Activated T-helper 9 cell treated with anti-CD3 and anti-CD28 coated beads, Interleukin-2, amount 50 U/mL, for 16 hours (primary cell): Measurements from ENCODE around the gene CLEC11A.
"Not testable (repeated sequence)": the region's sequence is repeated elsewhere in the genome, so short reads cannot be mapped to it uniquely, and the experiment has no call there.

ENCODE experiments used
- DNase-seq: peaks from one replicate; pipeline ENCODE4 v3.0.0-alpha.2; 2020; ENCODE audit warnings: low read depth

CLEC11A gene

DNA sequence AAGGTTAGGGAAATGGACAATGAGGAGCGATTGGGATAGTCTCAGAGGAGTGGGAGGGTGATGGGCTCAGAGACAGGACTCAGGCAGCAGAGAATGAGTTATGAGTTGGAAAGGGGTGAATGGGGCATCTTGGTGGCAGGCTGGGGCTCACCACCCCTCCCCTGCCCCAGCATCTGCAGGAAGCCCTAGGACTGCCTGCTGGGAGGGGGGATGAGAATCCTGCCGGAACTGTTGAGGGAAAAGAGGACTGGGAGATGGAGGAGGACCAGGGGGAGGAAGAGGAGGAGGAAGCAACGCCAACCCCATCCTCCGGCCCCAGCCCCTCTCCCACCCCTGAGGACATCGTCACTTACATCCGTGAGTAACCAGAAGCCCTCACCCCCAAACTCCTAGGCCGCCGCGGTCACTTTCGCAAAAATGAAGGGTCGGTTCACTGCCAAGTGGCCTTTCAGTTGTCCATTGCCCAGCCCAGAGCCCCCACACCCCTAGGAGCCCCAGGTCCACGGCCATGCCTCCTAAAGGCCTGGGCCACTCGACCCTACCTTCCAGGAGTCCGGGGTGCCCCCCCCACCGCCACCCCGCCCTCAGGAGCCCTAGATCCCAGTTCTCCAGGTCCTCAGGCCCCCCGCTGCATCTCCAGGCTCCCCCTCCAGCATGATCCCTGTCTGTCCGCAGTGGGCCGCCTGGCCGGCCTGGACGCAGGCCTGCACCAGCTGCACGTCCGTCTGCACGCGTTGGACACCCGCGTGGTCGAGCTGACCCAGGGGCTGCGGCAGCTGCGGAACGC lies 764 bp downstream of the CLEC11A start:
- DNase-seq: no peak

DNA sequence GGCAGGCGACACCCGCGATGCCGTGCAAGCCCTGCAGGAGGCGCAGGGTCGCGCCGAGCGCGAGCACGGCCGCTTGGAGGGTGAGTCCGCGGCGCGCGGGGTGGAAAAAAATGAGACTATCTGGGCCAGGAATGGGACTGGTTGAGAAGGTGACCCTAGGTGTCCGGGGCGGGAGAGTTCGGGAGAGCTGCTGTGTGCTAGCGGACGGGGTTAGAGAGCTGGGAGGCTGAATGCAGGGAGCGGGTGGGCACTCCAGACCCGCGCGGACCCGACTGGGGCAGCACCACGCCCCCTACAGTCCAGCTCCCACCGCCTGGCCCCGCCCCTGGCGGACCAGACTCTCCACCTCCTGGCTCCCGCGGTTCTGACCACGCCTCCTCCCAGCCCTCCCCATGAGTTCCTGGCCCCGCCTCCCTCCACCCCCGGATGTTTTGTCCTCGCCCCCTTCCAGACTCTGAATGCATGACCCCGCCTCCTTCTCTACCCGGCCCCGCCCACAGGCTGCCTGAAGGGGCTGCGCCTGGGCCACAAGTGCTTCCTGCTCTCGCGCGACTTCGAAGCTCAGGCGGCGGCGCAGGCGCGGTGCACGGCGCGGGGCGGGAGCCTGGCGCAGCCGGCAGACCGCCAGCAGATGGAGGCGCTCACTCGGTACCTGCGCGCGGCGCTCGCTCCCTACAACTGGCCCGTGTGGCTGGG lies 1.5 kb downstream of the CLEC11A start:
- peak; percentile 65 for DNase-seq

DNA sequence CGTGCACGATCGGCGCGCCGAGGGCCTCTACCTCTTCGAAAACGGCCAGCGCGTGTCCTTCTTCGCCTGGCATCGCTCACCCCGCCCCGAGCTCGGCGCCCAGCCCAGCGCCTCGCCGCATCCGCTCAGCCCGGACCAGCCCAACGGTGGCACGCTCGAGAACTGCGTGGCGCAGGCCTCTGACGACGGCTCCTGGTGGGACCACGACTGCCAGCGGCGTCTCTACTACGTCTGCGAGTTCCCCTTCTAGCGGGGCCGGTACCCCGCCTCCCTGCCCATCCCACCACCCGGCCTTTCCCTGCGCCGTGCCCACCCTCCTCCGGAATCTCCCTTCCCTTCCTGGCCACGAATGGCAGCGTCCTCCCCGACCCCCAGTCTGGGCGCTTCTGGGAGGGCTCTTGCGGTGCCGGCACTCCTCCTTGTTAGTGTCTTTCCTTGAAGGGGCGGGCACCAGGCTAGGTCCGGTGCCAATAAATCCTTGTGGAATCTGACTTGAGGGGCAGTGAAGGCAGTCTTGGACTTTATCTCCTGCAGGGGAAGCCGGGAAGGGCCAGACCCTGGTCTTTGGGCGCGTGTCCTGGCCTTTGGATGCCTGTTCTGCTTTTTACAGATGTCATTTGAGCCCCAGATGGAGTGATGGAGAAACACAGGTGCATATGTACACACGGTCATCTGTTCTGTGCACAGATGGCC lies 2.2 kb downstream of the CLEC11A start:
- no peak for DNase-seq

DNA sequence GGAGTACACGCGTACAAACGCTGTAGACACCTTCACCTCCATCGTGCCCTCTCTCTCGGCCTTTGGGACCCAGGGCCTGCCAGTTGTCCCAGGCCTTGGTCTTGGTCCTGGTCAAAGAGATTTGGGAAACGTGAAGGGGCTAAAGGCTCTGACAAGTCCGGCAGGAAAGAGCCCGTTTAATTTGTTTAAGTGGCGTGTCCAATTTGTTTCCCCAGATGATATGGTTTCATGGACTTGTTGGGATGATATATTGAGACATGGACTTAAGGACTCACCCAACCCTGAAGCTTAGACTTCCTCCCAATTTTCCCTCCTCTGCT lies 2.7 kb downstream of the CLEC11A start:
- no peak for DNase-seq

DNA sequence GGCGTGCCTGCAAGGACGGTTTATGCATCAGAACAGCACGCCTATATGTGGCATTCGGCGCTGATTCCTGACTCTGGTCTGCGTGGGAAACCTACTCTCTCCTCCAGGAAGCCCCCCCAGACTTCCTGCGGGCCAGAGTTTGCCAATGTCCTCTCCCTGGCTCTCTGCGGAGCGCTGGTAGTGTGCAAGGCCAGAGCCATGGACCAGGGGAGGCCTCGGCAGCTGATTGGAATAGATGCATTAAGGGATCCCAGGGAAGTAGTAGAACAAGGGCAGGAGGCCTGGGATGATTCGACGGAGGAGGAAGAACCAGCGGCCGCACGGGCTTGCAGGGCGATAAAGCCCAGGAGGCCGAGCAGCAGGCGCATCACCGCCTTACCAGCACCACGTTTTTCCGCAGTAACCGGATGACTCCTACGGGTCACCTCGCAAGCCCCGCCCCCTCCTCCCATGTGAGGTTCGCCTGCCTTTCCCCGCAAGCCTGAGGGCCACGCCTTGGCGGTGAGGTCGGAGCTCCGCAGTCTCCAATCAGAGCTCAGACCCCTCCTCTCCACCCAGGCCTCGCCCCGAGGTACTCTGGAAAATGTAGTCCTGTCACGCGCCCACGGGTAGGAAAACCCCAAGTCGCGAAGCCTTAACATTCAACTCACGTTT lies 5.0 kb downstream of the CLEC11A start:
- no peak for DNase-seq

DNA sequence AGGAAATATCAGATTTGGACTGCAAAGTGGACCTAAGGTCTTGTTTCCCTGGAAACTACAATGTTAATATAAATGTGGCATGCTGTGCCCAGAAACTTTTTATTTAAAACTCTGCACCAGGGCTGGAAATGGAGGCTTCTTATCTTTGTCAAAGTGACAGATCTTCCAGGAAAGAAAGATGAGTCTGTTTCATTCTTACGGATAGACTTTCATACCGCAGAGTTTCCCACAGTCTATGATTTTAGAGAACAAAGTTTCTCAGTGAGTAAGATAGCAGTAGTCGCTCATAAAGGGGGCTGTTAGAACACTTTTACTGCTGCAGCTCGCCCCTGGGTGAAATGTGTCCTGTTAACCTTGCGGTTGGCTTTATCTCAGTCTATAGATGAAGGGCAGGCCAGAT lies 6.7 kb downstream of the CLEC11A start:
- no peak for DNase-seq

DNA sequence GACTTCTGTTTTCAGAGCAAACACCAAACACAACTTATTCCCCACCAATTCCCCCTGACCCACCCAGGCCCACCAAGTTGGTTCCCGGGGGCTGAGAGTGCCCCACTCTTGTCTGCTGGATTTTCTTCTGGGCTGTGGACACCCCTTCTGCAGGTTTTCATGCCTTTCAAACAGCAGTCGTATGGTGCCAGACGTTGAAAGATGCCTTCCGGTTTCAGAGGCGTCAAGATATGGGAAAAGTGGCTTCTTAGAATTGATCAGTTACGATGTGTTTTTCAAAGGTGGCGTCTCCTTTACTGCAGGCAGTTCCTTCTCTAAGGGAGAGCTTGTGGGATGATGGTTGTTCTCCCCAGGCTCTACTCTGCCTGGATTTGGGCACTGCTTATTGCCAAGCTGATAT lies 12.7 kb downstream of the CLEC11A start:
- DNase-seq: no peak

DNA sequence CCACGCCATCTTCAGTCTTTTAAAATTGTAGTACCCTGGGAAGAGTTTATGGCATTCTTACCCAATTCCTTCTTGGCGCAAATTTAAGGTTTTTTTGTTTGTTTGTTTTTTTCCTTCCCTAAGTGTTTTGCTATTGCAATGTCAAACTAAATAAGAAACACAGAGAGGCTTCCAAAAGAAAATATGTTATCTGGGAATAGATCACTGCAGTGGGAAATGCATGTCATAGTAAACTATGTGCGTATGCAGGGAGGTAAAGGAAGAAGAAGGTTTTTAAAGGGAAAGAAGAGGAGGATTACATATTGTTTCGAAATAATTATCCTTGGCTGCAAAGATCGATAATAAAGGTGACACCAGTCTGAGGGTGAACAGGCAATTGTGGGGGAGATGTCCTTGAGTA lies 13.2 kb downstream of the CLEC11A start:
- no peak for DNase-seq

DNA sequence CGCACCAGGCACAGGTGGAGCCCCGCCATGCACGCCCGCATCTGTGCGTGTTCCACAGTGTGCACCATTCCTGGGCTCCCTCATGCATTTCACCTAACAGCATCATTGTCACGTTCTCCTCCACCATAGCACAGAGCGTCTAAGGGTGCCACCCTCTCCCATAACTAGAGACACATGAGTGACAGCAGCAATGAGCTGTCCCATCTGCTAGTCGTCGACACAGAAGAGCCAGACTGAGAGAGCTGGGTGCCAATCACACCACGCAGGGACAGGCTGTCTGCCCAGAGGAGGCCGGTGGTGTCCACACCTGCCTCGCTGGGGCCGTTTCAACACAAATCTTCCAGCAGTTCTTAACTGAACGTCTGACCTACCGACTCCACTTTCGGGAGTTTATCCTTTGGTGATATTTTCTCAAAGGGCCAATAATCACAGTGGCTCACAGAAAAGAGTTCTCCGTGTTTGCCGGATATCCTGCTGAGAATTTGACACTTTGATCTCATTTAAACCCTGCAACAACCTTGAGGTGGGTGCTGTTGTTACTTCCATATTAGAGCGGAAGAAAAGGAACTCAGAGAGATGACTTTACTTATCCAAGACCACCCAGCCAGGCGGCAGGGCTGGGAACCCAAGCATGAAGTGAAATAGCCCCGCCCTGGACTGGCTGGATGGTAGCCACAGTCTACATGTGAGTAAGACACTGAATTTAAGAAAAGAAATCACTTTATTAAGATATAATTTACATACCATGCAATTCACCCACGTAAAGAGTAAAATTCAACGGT lies 16.2 kb downstream of the CLEC11A start:
- no peak for DNase-seq

DNA sequence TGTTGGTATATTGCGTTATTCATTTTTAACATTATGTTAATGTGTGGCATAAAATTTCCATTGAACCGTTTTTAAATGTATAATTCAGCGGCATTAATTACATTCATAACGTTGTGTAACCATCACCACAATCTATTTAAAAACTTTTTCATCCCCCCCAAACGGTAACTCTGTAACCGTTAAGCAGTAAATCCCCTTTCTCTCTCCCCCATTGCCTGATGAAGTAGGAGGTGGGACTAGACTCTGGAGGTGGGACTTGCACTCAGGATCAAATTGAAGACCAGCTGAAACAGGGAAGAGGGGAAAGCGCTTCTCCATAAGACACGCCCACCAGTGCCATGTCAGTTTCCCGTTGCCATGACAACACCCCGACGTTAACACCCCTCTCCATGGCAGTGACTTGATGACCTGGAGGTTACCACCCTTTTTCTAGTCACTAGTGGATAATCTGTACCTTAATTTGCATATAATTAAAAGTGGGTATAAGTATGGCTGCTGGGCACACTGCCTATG lies 16.8 kb downstream of the CLEC11A start:
- no peak for DNase-seq

DNA sequence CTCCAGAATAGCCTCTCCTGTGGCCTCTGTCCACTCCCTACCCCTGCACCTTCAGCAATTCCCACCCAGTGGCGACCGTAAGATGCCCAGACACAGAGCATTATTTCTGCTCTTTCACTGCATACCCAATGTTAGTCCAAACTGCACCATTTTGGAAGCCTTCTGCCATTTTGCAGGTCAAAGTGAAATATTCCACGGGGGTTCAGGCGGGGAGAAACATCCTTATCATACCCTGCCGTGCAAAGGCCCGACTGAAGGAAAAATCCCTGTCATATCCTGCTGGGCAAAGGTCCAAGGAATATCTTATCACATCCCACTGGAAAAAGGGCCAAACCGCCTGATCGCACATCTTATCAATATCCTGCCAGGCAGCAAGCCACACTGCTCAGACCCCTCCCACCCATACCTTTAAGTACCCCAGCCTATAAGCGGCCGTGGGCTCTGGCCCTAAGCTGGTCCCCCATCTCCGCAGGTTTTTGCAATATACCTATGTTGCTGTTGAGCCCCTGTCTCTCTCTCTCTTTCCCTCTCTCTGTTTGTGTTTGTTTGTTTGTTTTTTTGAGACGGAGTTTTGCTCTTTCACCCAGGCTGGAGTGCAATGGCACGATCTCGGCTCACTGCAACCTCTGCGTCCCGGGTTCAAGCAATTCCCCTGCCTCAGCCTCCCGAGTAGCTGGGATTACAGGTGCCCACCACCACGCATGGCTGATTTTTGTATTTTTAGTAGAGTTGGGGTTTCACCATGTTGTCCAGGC lies 18.2 kb downstream of the CLEC11A start:
- DNase-seq: no peak

DNA sequence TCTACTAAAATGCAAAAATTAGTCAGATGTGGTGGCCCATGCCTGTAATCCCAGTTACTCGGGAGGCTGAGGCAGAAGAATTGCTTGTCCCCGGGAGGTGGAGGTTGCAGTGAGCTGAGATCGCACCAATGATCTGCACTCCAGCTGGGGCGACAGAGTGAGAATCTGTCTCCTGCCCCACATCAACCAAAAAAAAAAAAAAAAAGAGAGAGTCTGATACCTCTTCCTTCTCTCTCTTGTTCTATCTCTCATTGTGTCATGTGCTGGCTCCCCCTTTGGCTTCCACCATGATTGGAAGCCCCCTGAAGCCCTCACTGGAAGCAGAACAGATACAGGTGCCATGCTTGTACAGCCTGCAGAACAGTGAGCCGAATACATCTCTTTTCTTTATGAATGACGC lies 20.4 kb downstream of the CLEC11A start:
- DNase-seq: no peak

DNA sequence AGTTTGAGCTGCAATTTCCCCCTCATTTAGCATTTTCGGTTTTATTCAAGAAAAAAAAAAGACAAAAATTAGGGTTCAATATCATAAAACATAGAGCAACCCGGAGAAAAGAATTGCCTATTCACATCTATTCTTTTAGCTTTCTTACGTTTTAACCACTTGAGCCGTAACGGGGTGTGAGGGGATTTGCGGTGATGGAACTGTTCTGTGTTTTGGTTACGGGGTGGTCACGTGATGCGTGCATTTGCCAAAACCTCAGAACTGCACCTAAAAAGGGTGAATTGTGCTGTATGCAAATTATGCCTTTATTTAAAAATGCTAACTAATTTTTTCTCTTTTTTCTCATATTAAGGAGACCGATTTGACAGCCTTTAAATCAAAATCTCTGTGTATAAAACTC lies 22.1 kb downstream of the CLEC11A start:
- DNase-seq: no peak

DNA sequence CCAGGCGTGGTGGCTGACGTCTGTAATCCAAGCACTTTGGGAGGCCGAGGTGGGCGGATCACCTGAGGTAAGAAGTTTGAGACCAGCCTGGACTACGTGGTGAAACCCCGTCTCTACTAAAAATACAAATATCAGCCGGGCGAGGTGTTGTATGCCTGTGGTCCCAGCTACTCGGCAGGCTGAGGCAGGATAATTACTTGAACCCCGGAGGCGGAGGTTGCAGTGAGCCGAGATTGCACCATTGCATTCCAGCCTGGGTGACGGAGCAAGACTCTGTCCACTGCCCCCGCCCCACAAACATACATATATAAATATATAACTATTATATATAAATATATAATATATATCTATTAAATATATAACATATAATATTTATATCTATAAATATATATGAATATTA lies 24.0 kb downstream of the CLEC11A start:
- not testable (repeated sequence) for DNase-seq

DNA sequence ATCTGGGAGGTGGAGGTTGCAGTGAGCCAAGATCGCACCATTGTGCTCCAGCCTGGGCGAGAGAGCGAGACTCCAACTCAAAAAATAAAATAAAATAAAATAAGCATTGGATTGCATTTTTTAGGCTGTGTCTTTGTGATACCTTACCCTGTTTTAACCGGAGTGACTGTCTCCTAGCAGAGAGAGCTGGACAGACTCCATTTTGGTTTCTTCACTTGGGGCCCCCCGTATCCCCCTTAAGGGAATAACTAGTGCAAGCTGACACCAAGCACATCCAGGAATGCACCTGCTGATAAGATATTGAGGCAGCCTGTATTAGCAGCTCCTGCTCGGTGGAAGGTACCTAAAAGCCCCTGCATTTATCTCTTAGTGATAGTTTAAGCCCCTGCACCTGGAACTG lies 26.3 kb downstream of the CLEC11A start:
- DNase-seq: no peak

DNA sequence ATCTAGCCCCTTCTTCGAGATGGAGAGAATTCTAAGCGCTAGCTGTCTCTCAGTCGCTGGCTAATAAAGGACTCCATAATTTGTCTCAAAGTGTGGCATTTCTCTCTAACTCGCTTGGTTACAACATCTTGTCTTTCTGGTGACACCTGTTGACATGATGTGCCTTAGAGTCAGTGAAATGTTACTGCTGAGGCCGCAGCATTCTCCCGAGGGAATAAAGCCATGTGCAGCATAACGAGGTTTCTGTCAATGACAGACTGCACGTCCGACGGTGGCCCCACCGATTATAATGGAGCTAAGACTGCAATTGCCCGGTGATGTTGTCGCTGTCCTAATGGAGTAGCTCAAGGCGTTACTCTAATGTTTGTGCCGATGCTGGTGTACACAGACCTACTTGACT lies 26.8 kb downstream of the CLEC11A start:
- DNase-seq: no peak

DNA sequence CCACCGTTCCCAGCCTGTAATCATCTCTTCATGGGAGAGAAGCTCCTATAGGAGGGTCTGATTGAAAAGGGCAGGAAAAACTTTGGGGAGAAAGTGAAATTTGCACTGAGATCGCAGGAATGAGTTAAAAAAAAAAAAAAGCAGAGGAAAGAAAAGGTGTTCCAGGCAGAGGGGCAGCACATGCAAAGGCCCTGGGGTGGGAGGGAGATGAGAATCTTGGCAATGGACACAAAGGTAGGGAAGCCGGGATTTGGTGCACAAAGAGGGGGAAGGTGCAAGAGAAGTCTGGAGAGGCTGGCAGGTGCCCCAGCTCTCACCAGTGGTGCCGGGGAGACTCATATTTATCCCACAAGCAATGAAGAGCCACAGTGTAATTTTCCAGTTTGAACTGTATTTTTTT lies 30.7 kb downstream of the CLEC11A start:
- DNase-seq: no peak

DNA sequence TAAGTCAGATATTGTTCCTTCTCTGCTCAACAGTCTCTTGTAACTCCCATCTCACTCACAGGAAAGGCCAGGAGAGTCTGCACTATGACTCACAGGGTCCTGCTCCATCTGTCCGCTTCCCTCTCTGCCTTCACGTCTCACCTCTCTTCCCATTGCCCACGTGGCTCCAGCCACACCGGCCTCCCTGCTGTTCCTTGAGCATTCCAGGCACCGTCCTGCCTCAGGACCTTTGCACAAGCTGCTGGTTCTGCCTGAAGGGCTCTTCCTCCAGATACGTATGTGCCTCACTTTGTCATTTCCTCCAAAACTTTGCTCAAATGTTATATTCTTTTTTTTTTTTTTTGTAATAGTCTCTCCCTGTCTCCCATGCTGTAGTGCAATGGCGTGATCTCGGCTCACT lies 33.1 kb downstream of the CLEC11A start:
- DNase-seq: not testable (repeated sequence)

DNA sequence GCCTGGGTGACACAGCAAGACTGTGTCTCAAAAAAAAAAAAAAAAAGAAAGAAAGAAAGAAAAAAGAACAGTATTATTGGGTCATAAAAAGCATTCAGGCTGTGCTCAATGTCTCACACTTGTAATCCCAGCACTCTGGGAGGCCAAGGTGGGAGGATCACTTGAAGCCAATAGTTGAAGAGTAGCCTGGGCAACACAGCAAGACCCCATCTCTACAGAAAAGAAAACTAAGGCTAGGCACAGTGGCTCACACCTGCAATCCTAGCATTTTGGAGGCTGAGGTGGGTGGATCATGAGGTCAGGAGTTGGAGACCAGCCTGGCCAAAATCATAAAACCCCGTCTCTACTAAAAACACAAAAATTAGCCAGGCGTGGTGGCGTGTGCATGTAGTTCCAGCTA lies 34.5 kb downstream of the CLEC11A start:
- DNase-seq: not testable (repeated sequence)

DNA sequence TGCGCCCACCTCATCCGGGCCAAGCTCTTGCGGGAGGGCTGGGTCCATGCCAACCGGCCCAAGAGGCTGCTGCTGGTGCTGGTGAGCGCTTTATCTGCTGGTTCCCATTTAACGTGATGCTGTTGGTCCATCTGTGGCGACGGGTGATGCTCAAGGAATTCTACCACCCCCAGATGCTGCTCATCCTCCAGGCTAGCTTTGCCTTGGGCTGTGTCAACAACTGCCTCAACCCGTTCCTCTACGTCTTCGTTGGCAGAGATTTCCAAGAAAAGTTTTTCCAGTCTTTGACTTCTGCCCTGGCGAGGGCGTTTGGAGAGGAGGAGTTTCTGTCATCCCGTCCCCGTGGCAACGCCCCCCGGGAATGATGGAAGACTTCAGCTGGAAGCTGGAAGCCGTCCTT lies 35.9 kb downstream of the CLEC11A start:
- DNase-seq: not testable (repeated sequence)

DNA sequence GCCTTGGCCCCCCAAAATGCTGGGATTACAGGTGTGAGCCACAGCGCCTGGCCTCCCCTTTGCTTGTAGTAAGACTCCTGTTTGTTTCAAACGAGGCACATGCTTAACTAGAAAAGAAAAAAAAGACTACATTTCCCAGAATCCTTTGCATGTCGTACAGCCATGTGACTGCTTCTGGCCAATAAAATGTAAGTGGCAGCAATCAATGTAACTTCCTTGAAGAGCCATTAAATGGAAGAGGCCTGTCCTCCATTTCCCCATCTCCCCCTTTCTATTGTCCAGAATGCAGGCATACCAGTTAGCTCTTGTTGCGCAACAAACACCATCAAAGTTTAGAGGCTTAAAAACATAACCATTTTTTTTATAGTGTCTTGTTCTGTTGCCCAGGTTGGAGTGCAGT lies 36.7 kb downstream of the CLEC11A start:
- no peak for DNase-seq
